Memory B cell (primary cell): ENCODE measurements around the gene SNX18.
A peak's percentile ranks its signal among the peaks of the same experiment; 100 is the strongest.
"Not testable (repeated sequence)": the region's sequence is repeated elsewhere in the genome, so short reads cannot be mapped to it uniquely, and the experiment has no call there.

ENCODE experiments used
- ATAC-seq: fragments of 150-1000 bp; cut with Tn5 transposase; 2 replicates; pipeline ENCODE4 v1.10.0; 2021; ENCODE audit warnings: low read depth, mild to moderate bottlenecking, moderate library complexity
- DNase-seq, 2 donors: peaks; one replicate each; pipeline ENCODE4 v3.0.0; 2022; ENCODE audit warnings: low spot score in 2 of 2
- H3K27ac Mint-ChIP-seq: one replicate; pipeline ENCODE4 v1.8.0; 2022; ENCODE audit warnings: mild to moderate bottlenecking, moderate library complexity, mixed read lengths
- H3K27me3 Mint-ChIP-seq: one replicate; pipeline ENCODE4 v1.8.0; 2022; ENCODE audit warnings: mixed read lengths
- H3K36me3 Mint-ChIP-seq: one replicate; pipeline ENCODE4 v1.8.0; 2022; ENCODE audit warnings: mild to moderate bottlenecking, mixed read lengths
- H3K4me1 Mint-ChIP-seq: one replicate; pipeline ENCODE4 v1.8.0; 2022; ENCODE audit warnings: mixed read lengths
- H3K4me3 Mint-ChIP-seq: one replicate; pipeline ENCODE4 v1.8.0; 2022; ENCODE audit warnings: mild to moderate bottlenecking, moderate library complexity, mixed read lengths
- H3K9me3 Mint-ChIP-seq: one replicate; pipeline ENCODE4 v1.8.0; 2022; ENCODE audit warnings: mixed read lengths

SNX18 gene

GRCh38 chr5:54517512-54518145 lies at the start of gene SNX18:
TSS of gene SNX18 (plus strand) at chr5:54517759. CDS start at chr5:54517953, 194 bp downstream.
- Mint-ChIP-seq H3K9me3 (peaks cover 2% of the 10 kb centered on the region), H3K4me3 (peak within 1 kb of the TSS; percentile 87), H3K4me1 (peaks cover 26% of the 10 kb centered on the region), H3K36me3 (peaks cover 5% of the 10 kb centered on the region), H3K27ac (no peak within 1 kb of the TSS), H3K27me3 (no peaks in the 10 kb centered on the region)
- DNase-seq: peak; percentile 87 to 89
- peak; percentile 90 for ATAC-seq

GRCh38 chr5:54469622-54470021 lies 47.9 kb upstream of the SNX18 start:
- Mint-ChIP-seq H3K27ac (peak overlapping the region; percentile 51), H3K36me3 (peaks cover 2% of the 10 kb centered on the region), H3K9me3 (no peaks in the 10 kb centered on the region), H3K27me3 (peaks cover 3% of the 10 kb centered on the region), H3K4me3 (peak overlapping the region; percentile 30), H3K4me1 (peaks cover 9% of the 10 kb centered on the region)
- ATAC-seq (peak; percentile 72), DNase-seq (no peak)

GRCh38 chr5:54470128-54470527 lies 47.4 kb upstream of the SNX18 start:
- no peak for DNase-seq
- peak overlapping the region; percentile 30 for H3K4me3 Mint-ChIP-seq
- H3K9me3 Mint-ChIP-seq: no peaks in the 10 kb centered on the region
- peaks cover 9% of the 10 kb centered on the region for H3K4me1 Mint-ChIP-seq
- H3K36me3 Mint-ChIP-seq: peaks cover 2% of the 10 kb centered on the region
- ATAC-seq: no peak
- H3K27ac Mint-ChIP-seq: peak overlapping the region; percentile 51
- peaks cover 3% of the 10 kb centered on the region for H3K27me3 Mint-ChIP-seq

- Mint-ChIP-seq H3K36me3 (peaks cover 2% of the 10 kb centered on the region), H3K27me3 (peaks cover 3% of the 10 kb centered on the region), H3K9me3 (no peaks in the 10 kb centered on the region), H3K4me1 (peaks cover 9% of the 10 kb centered on the region), H3K27ac (no peak overlapping the region), H3K4me3 (no peak overlapping the region)
- no peak for DNase-seq
- ATAC-seq: no peak
Observed at GRCh38 chr5:54470677-54471076, 46.9 kb upstream of the SNX18 start.

GRCh38 chr5:54471398-54471797 lies 46.2 kb upstream of the SNX18 start:
- no peak for DNase-seq
- ATAC-seq: no peak
- no peak overlapping the region for H3K4me3 Mint-ChIP-seq

GRCh38 chr5:54476682-54477081 lies 40.9 kb upstream of the SNX18 start:
- DNase-seq: no peak

More at GRCh38 chr5:54471398-54471797, 46.2 kb upstream of the SNX18 start:
- Mint-ChIP-seq H3K27me3 (peaks cover 6% of the 10 kb centered on the region), H3K27ac (no peak overlapping the region), H3K9me3 (no peaks in the 10 kb centered on the region), H3K4me1 (peaks cover 9% of the 10 kb centered on the region), H3K36me3 (peaks cover under 1% of the 10 kb centered on the region)

GRCh38 chr5:54477941-54478478 lies 39.5 kb upstream of the SNX18 start:
- H3K4me1 Mint-ChIP-seq: peaks cover 6% of the 10 kb centered on the region
- no peaks in the 10 kb centered on the region for H3K36me3 Mint-ChIP-seq
- H3K27me3 Mint-ChIP-seq: peaks cover 16% of the 10 kb centered on the region
- no peak overlapping the region for H3K4me3 Mint-ChIP-seq
- ATAC-seq (no peak), DNase-seq (no peak)
- no peaks in the 10 kb centered on the region for H3K9me3 Mint-ChIP-seq
- H3K27ac Mint-ChIP-seq: no peak overlapping the region

More at GRCh38 chr5:54476682-54477081, 40.9 kb upstream of the SNX18 start:
- no peak for ATAC-seq
- Mint-ChIP-seq H3K27ac (no peak overlapping the region), H3K9me3 (no peaks in the 10 kb centered on the region), H3K4me3 (no peak overlapping the region), H3K4me1 (peaks cover 7% of the 10 kb centered on the region), H3K36me3 (no peaks in the 10 kb centered on the region), H3K27me3 (peaks cover 10% of the 10 kb centered on the region)

GRCh38 chr5:54480296-54480695 lies 37.3 kb upstream of the SNX18 start:
- Mint-ChIP-seq H3K27ac (no peak overlapping the region), H3K4me3 (no peak overlapping the region), H3K4me1 (peaks cover 6% of the 10 kb centered on the region), H3K27me3 (peaks cover 15% of the 10 kb centered on the region), H3K9me3 (no peaks in the 10 kb centered on the region), H3K36me3 (no peaks in the 10 kb centered on the region)
- ATAC-seq (no peak), DNase-seq (no peak)

GRCh38 chr5:54484219-54484894 lies 33.2 kb upstream of the SNX18 start:
- ATAC-seq (no peak), DNase-seq (no peak)
- no peaks in the 10 kb centered on the region for H3K36me3 Mint-ChIP-seq
- peaks cover 6% of the 10 kb centered on the region for H3K4me1 Mint-ChIP-seq
- H3K27ac Mint-ChIP-seq: no peak overlapping the region
- peaks cover 1% of the 10 kb centered on the region for H3K9me3 Mint-ChIP-seq
- peaks cover 9% of the 10 kb centered on the region for H3K27me3 Mint-ChIP-seq
- no peak overlapping the region for H3K4me3 Mint-ChIP-seq

GRCh38 chr5:54485659-54486058 lies 31.9 kb upstream of the SNX18 start:
- H3K27ac Mint-ChIP-seq, H3K4me3 Mint-ChIP-seq, H3K9me3 Mint-ChIP-seq, DNase-seq, ATAC-seq, H3K36me3 Mint-ChIP-seq, H3K4me1 Mint-ChIP-seq, H3K27me3 Mint-ChIP-seq: not testable (repeated sequence)

- ATAC-seq, H3K27ac Mint-ChIP-seq, H3K9me3 Mint-ChIP-seq, H3K27me3 Mint-ChIP-seq, H3K4me3 Mint-ChIP-seq, DNase-seq, H3K36me3 Mint-ChIP-seq, H3K4me1 Mint-ChIP-seq: not testable (repeated sequence)
Observed at GRCh38 chr5:54489648-54489979, 27.9 kb upstream of the SNX18 start.

GRCh38 chr5:54491326-54491725 lies 26.2 kb upstream of the SNX18 start:
- Mint-ChIP-seq H3K27ac (no peak overlapping the region), H3K4me1 (no peaks in the 10 kb centered on the region), H3K4me3 (no peak overlapping the region), H3K36me3 (no peaks in the 10 kb centered on the region), H3K9me3 (no peaks in the 10 kb centered on the region), H3K27me3 (peaks cover 4% of the 10 kb centered on the region)
- ATAC-seq (no peak), DNase-seq (no peak)

- H3K27me3 Mint-ChIP-seq: peaks cover 4% of the 10 kb centered on the region
- no peaks in the 10 kb centered on the region for H3K9me3 Mint-ChIP-seq
- no peaks in the 10 kb centered on the region for H3K4me1 Mint-ChIP-seq
- H3K36me3 Mint-ChIP-seq: no peaks in the 10 kb centered on the region
- DNase-seq (no peak), ATAC-seq (no peak)
- no peak overlapping the region for H3K4me3 Mint-ChIP-seq
- no peak overlapping the region for H3K27ac Mint-ChIP-seq
Observed at GRCh38 chr5:54492178-54492577, 25.4 kb upstream of the SNX18 start.

GRCh38 chr5:54495027-54495426 lies 22.5 kb upstream of the SNX18 start:
- no peaks in the 10 kb centered on the region for H3K9me3 Mint-ChIP-seq
- ATAC-seq (no peak), DNase-seq (no peak)
- peaks cover 3% of the 10 kb centered on the region for H3K36me3 Mint-ChIP-seq
- H3K4me3 Mint-ChIP-seq: no peak overlapping the region
- H3K27ac Mint-ChIP-seq: no peak overlapping the region
- H3K4me1 Mint-ChIP-seq: no peaks in the 10 kb centered on the region
- peaks cover 4% of the 10 kb centered on the region for H3K27me3 Mint-ChIP-seq
